GM18498 (cell line): ENCODE measurements around the gene PLEKHN1.
"Not testable (repeated sequence)": the region's sequence is repeated elsewhere in the genome, so short reads cannot be mapped to it uniquely, and the experiment has no call there.

Experiments
- ATAC-seq: cut with Tn5 transposase; IDR thresholded peaks from one replicate; pipeline ENCODE4 v1.9.1; 2021; ENCODE audit warnings: mild to moderate bottlenecking, moderate library complexity; ENCODE audit not compliant: unreplicated experiment

The PLEKHN1 gene

GRCh38 chr1:991275-991674 is 25.0 kb downstream of the PLEKHN1 start:
- not testable (repeated sequence) for ATAC-seq

DNA sequence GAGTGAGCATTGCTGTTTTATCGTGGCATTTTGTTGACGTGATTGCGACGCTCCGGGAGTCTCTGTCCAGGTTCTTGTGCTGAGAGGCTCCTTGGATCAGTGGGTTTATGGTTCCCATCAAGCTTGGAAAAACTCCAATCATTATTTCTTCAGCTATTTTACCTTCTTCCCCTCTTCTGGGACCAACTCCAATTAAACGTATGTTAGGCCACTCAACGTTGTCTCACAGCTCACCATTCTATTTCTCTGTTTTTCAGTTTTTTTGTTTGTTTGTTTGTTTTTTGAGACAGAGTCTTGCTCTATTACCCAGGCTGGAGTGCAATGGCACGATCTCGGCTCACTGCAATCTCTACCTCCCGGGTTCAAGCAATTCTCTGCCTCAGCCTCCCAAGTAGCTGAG is 25.6 kb downstream of the PLEKHN1 start:
- ATAC-seq = no peak

DNA sequence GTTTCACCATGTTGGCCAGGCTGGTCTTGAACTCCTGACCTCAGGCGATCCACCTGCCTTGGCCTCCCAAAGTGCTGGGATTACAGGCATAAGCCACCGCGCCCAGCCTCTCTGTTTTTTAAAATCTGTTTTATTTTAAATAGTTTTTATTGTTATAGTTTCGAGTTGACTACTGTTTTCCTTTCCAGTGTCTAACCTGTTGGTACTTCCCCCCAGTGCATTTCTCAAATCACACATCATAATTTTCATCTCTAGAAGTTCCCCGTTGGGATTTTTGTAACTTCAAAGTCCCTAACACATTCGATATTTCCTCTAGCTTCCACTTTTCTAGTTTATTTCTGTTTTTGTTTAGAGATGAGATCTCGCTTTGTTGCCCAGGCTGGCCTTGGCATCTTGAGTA is 26.1 kb downstream of the PLEKHN1 start:
- ATAC-seq = no peak

DNA sequence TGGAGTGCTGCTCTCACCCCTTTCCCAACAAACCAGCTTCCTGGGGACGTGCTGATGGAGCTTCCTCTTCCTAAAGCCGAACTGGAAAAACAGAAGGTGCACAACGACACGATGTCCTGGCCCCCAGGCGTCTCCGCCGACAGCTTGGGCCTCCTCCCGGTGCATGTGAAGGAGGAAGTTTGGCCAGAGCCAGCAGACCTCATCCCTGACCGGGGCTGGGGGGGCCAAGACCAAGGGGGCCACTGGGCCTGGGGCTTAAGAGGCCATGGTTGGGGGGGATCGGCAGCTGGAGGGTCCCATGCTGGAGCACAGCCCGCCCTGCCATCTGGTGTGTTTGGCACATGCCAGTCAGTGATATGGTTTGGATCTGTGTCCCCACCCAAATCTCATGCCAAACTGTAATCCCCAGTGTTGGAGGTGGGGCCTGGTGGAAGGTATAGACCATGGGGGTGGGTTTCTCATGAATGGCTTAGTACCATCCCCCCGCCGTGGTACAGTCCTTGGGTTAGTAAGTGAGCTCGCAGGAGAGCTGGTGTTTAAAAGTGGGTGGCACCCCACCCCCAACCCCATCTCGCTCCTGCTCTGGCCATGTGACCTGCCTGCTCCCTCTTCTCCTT is 27.2 kb downstream of the PLEKHN1 start:
- ATAC-seq = no peak

- not testable (repeated sequence) for ATAC-seq
Measured at GRCh38 chr1:994546-994945, 28.3 kb downstream of the PLEKHN1 start.

DNA sequence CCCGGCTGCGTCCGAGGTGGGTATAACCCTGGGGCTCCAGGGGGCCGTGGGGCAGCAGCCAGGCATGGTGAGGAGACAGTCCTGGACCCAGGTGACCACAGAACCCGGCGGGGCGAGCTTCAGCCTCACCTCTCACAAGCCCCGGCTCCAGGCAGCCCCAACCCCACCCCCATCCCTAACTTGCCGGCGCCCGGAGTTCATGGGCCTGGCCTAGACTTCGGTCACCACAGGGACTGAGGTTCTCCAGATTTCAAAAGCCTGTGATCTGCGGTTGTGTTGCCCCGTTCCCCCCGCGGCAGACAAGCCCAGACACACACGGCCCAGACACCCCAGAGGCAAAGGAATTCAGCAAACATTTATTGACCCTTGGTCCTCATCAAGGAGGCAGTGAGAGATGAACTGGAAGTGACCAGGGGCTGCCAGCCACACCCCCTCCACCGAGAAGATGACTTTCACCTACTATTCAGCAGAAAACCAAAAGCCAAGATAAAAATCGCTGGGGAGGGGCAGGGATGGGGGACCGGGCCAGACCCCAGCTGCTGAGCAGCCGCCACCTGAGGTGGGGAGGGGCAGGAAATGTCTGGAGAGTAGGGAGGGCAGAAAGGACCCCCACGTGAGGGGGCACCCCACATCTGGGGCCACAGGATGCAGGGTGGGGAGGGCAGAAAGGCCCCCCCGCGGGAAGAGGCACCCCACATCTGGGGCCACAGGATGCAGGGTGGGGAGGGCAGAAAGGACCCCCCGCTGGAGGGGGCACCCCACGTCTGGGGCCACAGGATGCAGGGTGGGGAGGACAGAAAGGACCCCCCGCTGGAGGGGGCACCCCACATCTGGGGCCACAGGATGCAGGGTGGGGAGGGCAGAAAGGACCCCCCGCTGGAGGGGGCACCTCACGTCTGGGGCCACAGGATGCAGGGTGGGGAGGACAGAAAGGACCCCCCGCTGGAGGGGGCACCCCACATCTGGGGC is 29.7 kb downstream of the PLEKHN1 start:
- no peak for ATAC-seq

- no peak for ATAC-seq
Measured at GRCh38 chr1:996851-997712, 30.8 kb downstream of the PLEKHN1 start.

- ATAC-seq = no peak
Measured at GRCh38 chr1:997713-997992, 31.4 kb downstream of the PLEKHN1 start.

DNA sequence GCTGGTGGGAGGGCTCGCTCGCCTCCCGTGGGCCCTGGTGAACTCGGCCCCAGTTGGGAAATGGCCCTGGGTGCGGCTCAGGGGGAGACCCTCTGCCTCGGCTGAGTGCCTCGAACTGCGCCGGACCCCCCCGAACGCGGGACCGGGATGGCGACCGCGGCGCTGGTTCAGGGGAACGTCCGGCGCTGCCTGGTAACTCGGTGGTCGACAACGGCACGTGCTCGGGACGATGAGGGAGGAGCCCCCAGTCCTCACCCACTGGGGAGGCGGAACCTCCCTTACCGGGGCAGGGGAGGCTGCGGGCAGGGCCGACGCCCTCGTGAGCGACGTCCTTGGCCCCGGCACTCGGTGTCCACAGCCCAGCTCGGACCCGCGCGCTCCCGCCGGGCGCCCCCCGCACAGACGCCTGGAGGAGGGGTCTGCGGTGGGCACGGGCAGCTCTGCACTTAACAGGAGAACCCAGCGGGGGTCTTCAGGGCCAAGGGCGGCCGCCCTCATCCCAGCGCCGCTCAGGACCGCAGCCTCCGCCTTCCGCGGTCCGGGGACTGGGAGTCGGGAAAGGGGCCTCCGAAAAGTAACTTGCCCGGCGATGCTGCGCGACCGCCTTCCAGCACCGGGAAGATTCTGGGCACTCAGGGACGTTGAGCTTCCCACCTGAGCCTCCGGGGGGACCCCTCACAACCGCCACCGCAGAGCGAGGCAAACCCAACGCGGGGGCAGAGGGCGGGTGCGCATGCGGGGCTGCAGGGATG is 31.9 kb downstream of the PLEKHN1 start:
- ATAC-seq = no peak

GRCh38 chr1:998745-998994 is 32.4 kb downstream of the PLEKHN1 start:
- ATAC-seq = no peak

GRCh38 chr1:998995-999724 is 32.9 kb downstream of the PLEKHN1 start:
- no peak for ATAC-seq

GRCh38 chr1:999725-1000356 is 33.6 kb downstream of the PLEKHN1 start, which contains the start of gene HES4:
Gene HES4 (minus strand): TSS chr1:1000097. CDS start chr1:999973, 124 bp downstream.
- ATAC-seq = no peak

GRCh38 chr1:1000357-1001056 is 34.2 kb downstream of the PLEKHN1 start:
- no peak for ATAC-seq

- ATAC-seq = no peak
Measured at GRCh38 chr1:1001057-1001783, 34.9 kb downstream of the PLEKHN1 start.

GRCh38 chr1:1003618-1004419 is 37.5 kb downstream of the PLEKHN1 start:
- ATAC-seq = no peak

DNA sequence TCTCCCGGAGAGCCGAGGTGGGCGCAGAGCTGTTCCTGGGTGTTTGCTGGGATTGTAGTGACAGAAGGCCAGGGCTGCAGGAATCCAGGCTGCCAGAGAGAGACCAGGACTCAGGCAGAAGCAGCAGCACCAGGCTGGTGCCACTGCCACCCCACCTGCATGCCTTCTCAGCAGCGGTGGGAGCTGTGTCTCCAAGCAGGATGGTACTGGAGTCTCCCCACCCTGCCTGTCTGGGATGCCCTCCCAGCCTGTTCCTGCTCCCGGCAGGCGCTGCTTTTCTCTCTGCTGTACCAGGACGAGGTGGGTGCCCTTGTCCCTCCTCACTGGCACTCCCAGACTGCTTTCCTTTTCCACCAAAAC is 38.1 kb downstream of the PLEKHN1 start:
- no peak for ATAC-seq

- no peak for ATAC-seq
Measured at GRCh38 chr1:1004780-1005697, 38.8 kb downstream of the PLEKHN1 start.
